ENCODE measurements around the gene GLIS1. TPM values are rescaled to one million over a fixed set of nuclear protein-coding genes. Genes with fewer than 3 reads are reported as not detected.

Gene GLIS1
- total RNA-seq, 1 experiment from 2014 or later, result 0.39 TPM

GRCh38 chr1:53678938-53679825, 59.8 kb downstream of the GLIS1 start:
- RAD21 ChIA-PET (ENCODE audit: low non-redundant PET in 1 of 2, low total read pairs in 2 of 2, uncharacterized antibody in 2 of 2, unreplicated experiment in 2 of 2), result no interaction called here
- DNase-seq (ENCODE audit: low read depth, low spot score) (no peak), ATAC-seq (no peak)
- Histone ChIP-seq H3K79me2 (ENCODE audit: insufficient read depth, low read length) (no peaks in the 10 kb centered on the region), H3K27me3 (ENCODE audit: insufficient read depth, low read length) (0 out of 2 replicates have a peak, but pooled peaks cover 3% of the 10 kb centered on the region), H3K9me3 (ENCODE audit: control insufficient read depth in 1 of 2, insufficient read depth in 1 of 2, low read depth in 1 of 2, low read length in 2 of 2) (no peaks in the 10 kb centered on the region), H3K4me1 (ENCODE audit: control insufficient read depth in 1 of 2, insufficient read depth in 2 of 2, low read length in 2 of 2) (peaks cover 3 to 4% of the 10 kb centered on the region in 2 experiments; a peak in 2 of 4 replicates), H3K9ac (ENCODE audit: low read length) (no peak overlapping the region), H2AFZ (ENCODE audit: low read depth, low read length, poor library complexity, severe bottlenecking) (no peak overlapping the region), H3K4me2 (ENCODE audit: low read length) (no peak overlapping the region), H3K27ac (ENCODE audit: low read depth, low read length) (no peak overlapping the region), H3K4me3 (replicated peaks in 1 of 2; ENCODE audit: low read depth in 1 of 2, low read length in 2 of 2) (no peak overlapping the region), H4K20me1 (ENCODE audit: insufficient read depth) (no peaks in the 10 kb centered on the region), H3K36me3 (ENCODE audit: control insufficient read depth in 1 of 2, insufficient read depth in 2 of 2, low read length in 2 of 2) (no peaks in the 10 kb centered on the region), H3K9me2 (ENCODE audit: insufficient read depth) (no peaks in the 10 kb centered on the region)
- TF ChIP-seq SIN3A (IDR thresholded peaks at IDR 0.05; ENCODE audit: low read depth), result no peak
- no peak for TF ChIP-seq ATF3 (IDR thresholded peaks at IDR 0.05)
- TF ChIP-seq YY1 (IDR thresholded peaks at IDR 0.05; ENCODE audit: extremely low read depth, insufficient replicate concordance, low read depth, low read length), result no peak
- no peak for TF ChIP-seq ZNF274 (IDR thresholded peaks at IDR 0.05; ENCODE audit: low read depth, low read length)
- TF ChIP-seq CBX3 (IDR thresholded peaks at IDR 0.05; ENCODE audit: low read depth), result no peak
- no peak for TF ChIP-seq EGR1 (IDR thresholded peaks at IDR 0.05; ENCODE audit: low read depth)
- no peak for TF ChIP-seq JUND (IDR thresholded peaks at IDR 0.05)
- TF ChIP-seq ELF1 (IDR thresholded peaks at IDR 0.05; ENCODE audit: borderline replicate concordance, low read depth), result no peak
- no TSS peak for BruUV-seq (replicated peaks)
- CTCF ChIA-PET, result interaction anchor here (1.2 kb wide), 1 partner anchor 193 kb away, joined by 3 read pairs; no protein-coding TSS in a partner anchor
- intact Hi-C loops (cut with micrococcal nuclease), result no loop called here
- POLR2A ChIA-PET, result no interaction called here

DNA sequence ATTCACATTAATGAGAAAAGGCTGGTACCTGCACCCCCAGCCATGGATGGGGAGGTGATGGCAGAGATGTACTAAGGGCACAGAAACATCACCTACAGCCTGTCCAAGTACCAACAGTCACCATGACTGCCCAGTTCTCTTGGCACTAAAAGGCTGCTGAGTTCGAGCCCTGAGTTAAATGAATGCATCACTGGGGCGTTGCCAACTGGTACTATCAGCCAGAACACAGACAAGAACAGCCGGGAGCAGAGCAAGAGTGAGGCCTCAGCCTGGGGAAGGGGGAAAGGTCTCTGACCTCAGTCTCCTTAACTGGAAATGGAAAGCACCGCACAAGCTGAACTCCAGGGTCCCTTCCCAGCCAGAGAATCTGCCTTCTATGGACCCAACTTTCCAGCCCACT, 60.5 kb downstream of the GLIS1 start:
- Histone ChIP-seq H3K4me1 (ENCODE audit: control insufficient read depth in 1 of 2, insufficient read depth in 2 of 2, low read length in 2 of 2) (peaks cover 3 to 4% of the 10 kb centered on the region in 2 experiments; a peak in 2 of 4 replicates), H3K4me2 (ENCODE audit: low read length) (no peak overlapping the region), H3K79me2 (ENCODE audit: insufficient read depth, low read length) (no peaks in the 10 kb centered on the region), H3K27me3 (ENCODE audit: insufficient read depth, low read length) (0 out of 2 replicates have a peak, but pooled peaks cover 3% of the 10 kb centered on the region), H4K20me1 (ENCODE audit: insufficient read depth) (no peaks in the 10 kb centered on the region), H3K9me3 (ENCODE audit: control insufficient read depth in 1 of 2, insufficient read depth in 1 of 2, low read depth in 1 of 2, low read length in 2 of 2) (no peaks in the 10 kb centered on the region), H3K9ac (ENCODE audit: low read length) (no peak overlapping the region), H3K36me3 (ENCODE audit: control insufficient read depth in 1 of 2, insufficient read depth in 2 of 2, low read length in 2 of 2) (no peaks in the 10 kb centered on the region), H3K27ac (ENCODE audit: low read depth, low read length) (no peak overlapping the region), H2AFZ (ENCODE audit: low read depth, low read length, poor library complexity, severe bottlenecking) (no peak overlapping the region), H3K9me2 (ENCODE audit: insufficient read depth) (no peaks in the 10 kb centered on the region), H3K4me3 (replicated peaks in 1 of 2; ENCODE audit: low read depth in 1 of 2, low read length in 2 of 2) (no peak overlapping the region)
- no TSS peak for BruUV-seq (replicated peaks)
- DNase-seq (ENCODE audit: low read depth, low spot score), result no peak
- TF ChIP-seq SP1 (IDR thresholded peaks at IDR 0.05; ENCODE audit: low read depth) (no peak), CBX3 (IDR thresholded peaks at IDR 0.05; ENCODE audit: low read depth) (no peak), SRF (IDR thresholded peaks at IDR 0.05; ENCODE audit: low read depth) (no peak), POLR2A (IDR thresholded peaks at IDR 0.05; ENCODE audit: borderline replicate concordance, extremely low read depth, insufficient read depth, insufficient read length) (no peak), ZBTB33 (IDR thresholded peaks at IDR 0.05; ENCODE audit: extremely low read depth, insufficient replicate concordance, low read length) (no peak), SIN3A (IDR thresholded peaks at IDR 0.05; ENCODE audit: low read depth) (no peak)
- TF ChIP-seq, protein P1, sequence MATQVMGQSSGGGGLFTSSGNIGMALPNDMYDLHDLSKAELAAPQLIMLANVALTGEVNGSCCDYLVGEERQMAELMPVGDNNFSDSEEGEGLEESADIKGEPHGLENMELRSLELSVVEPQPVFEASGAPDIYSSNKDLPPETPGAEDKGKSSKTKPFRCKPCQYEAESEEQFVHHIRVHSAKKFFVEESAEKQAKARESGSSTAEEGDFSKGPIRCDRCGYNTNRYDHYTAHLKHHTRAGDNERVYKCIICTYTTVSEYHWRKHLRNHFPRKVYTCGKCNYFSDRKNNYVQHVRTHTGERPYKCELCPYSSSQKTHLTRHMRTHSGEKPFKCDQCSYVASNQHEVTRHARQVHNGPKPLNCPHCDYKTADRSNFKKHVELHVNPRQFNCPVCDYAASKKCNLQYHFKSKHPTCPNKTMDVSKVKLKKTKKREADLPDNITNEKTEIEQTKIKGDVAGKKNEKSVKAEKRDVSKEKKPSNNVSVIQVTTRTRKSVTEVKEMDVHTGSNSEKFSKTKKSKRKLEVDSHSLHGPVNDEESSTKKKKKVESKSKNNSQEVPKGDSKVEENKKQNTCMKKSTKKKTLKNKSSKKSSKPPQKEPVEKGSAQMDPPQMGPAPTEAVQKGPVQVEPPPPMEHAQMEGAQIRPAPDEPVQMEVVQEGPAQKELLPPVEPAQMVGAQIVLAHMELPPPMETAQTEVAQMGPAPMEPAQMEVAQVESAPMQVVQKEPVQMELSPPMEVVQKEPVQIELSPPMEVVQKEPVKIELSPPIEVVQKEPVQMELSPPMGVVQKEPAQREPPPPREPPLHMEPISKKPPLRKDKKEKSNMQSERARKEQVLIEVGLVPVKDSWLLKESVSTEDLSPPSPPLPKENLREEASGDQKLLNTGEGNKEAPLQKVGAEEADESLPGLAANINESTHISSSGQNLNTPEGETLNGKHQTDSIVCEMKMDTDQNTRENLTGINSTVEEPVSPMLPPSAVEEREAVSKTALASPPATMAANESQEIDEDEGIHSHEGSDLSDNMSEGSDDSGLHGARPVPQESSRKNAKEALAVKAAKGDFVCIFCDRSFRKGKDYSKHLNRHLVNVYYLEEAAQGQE (IDR thresholded peaks at IDR 0.05; ENCODE audit: low read depth), result no peak
- ChIA-PET RAD21 (ENCODE audit: low non-redundant PET in 1 of 2, low total read pairs in 2 of 2, uncharacterized antibody in 2 of 2, unreplicated experiment in 2 of 2) (no interaction called here), CTCF (no interaction called here), POLR2A (no interaction called here)
- intact Hi-C loops (cut with micrococcal nuclease), result no loop called here
- no peak for ATAC-seq
